HG02571 (cell line): ENCODE results near the gene AKR1E2.
"Not testable (repeated sequence)": the region's sequence is repeated elsewhere in the genome, so short reads cannot be mapped to it uniquely, and the experiment has no call there.

Experiments used
- ATAC-seq: cut with Tn5 transposase; IDR thresholded peaks from one replicate; pipeline ENCODE4 v1.9.1; 2021; ENCODE audit warnings: mild to moderate bottlenecking, moderate library complexity; ENCODE audit not compliant: unreplicated experiment

Gene AKR1E2

GRCh38 chr10:4813023-4813422 lies 13.0 kb upstream of the AKR1E2 start:
- no peak for ATAC-seq

DNA sequence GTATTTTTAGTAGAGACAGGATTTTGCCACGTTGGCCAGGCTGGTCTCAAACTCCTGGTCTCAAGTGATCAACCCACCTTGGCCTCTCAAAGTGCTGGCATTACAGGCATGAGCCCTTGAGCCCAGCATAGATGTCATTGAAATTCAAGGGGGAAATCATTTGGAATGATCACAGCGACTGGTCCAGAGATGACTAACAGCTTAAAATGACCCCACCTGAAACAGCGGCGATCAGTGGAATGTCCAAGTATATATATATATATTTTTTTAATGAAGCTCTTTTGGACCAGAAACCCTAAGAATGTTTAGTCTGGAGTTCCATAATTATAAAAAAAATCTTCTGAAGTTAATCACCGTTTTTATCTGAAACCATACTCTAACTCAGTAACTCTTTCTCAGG lies 12.5 kb upstream of the AKR1E2 start:
- ATAC-seq: no peak

DNA sequence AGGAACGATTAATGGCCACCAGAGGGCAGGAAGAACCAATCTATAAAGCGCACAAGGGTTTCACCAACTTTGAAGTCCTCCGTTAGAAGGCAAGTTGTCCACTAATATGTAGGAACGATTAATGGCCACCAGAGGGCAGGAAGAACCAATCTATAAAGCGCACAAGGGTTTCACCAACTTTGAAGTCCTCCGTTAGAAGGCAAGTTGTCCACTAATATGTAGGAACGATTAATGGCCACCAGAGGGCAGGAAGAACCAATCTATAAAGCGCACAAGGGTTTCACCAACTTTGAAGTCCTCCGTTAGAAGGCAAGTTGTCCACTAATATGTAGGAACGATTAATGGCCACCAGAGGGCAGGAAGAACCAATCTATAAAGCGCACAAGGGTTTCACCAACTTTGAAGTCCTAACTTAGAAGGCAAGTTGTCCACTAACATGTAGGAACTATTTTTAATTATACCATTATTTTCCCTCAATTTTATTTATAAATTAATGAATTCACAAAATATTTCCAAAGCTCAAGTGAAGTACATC lies 10.3 kb upstream of the AKR1E2 start:
- not testable (repeated sequence) for ATAC-seq

GRCh38 chr10:4816966-4817365 lies 9.0 kb upstream of the AKR1E2 start:
- ATAC-seq: no peak

DNA sequence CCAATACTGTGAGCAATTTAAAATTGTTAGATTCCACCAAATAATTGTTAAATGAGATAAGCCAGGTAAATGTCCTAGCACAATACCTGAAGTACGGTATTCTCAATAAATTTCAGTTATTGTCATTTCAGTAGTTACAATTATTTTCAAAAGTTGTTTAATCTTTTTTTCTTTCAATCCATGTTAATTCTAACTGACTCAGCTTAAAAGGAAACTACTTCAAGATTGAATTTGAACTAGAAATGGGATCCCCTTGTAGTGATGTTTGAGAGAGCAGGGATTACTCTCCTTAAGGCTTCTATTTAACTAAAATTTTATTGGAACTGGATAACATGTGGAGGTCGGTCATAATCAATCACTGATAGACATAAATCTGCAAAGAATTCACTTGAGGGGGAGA lies 6.9 kb upstream of the AKR1E2 start:
- no peak for ATAC-seq

DNA sequence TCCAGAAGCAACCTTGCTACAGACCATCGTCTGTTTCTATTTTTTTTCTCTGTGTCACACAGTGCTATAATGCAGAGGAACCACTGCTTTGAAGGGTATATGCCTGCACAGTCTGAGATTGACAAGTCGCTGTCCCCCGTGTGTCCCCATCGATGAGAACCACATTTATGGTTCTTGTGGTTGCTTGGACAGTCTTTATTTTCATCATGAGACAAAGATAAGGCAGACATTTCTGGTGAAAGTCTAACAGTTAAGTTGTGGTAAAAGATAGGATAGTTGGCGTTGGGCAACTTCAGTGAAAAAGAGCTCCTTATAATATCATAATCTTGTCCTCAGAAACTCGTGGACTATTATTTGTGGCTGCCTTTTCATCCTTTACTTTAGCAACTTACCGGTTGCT lies 6.3 kb upstream of the AKR1E2 start:
- ATAC-seq: no peak

- ATAC-seq: no peak
Observed at GRCh38 chr10:4820804-4821401, 5.1 kb upstream of the AKR1E2 start.

DNA sequence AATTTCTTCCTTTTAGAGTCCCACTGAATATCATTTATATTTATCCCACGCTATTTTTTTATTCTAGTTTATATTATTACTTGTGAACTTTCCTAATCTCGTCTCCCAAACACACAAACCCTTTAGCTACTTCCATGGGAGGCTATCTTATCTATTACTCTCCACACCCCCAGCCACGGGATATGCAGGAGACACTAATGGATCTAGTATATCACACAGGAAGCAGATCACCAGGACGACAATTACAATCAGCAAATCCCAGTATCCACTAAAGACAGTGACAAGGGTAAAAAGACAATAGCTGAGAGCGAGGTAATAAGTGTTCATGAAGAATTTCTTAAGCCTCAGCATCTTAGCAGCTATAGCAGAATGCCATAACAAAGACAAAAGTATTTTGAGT lies 3.8 kb upstream of the AKR1E2 start:
- ATAC-seq: no peak

DNA sequence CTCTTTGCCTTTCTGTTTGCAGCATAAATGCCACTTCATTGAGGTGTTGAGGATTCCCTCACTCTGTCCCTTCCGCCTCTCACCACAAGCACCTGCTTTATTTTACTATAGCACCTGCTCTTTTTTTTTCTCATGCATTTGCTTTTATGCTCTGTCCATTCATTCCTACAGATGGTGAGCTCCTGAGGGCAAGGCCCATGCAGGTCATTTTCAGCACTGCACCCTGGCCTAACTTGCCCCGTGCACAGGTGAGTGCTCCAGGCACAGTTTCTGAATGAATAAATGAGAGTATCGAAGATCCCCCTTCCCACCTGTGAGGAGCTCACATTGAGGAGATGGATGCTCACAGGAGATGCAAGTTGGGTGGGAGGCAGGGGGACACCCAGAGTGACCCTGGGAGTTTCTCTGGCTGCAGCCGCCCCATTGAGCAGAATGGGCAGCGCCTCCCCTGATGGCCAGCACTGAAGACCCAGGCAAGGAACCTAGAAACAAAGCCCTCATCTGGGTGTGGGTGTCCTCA lies 1.2 kb upstream of the AKR1E2 start:
- ATAC-seq: no peak

GRCh38 chr10:4825456-4825867 lies 545 bp upstream of the AKR1E2 start:
- no peak for ATAC-seq

DNA sequence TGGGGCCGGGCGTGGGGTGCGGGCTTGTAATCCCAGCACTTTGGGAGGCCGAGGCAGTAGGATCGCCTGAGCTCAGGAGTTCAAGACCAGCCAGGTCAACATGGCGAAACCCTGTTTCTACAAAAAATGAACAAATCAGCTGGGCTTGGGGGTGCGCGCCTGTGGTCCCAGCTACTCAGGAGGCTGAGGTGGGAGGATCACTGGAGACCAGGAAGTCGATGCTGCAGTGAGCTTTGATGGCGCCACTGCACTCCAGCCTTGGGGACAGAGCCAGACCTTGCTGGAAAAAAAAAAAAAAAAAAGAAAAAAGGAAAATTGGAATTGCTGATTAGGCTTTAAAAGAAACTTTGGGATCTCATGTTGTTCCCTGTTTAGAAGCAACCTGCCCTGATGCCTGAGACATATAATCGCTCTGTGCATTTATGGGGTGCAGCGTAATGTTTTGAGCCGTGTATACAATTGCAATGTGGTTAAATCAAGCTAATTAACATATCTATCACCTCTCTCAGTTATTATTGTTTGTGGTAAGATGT lies 851 bp downstream of the AKR1E2 start:
- ATAC-seq: no peak

GRCh38 chr10:4828005-4828404 lies 2.0 kb downstream of the AKR1E2 start:
- no peak for ATAC-seq

GRCh38 chr10:4830551-4830950 lies 4.5 kb downstream of the AKR1E2 start:
- ATAC-seq: no peak

GRCh38 chr10:4831091-4831490 lies 5.1 kb downstream of the AKR1E2 start:
- no peak for ATAC-seq

DNA sequence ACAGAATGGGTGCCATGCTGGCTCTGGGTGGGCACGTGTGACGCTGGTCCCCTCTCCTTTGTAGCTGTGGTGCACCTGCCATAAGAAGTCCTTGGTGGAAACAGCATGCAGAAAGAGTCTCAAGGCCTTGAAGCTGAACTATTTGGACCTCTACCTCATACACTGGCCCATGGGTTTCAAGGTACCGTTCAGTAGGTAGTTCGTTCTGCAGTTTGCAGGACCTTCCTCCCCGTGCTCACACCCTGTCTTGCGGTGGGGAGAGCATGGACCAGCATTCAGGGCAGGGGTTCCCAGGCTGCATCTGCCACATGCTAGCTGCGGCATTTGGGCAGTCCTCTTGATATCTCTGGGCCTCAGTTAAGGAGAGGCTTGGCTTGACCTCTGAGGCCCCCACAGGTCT lies 7.3 kb downstream of the AKR1E2 start:
- no peak for ATAC-seq

GRCh38 chr10:4834898-4835405 lies 8.9 kb downstream of the AKR1E2 start:
- no peak for ATAC-seq

DNA sequence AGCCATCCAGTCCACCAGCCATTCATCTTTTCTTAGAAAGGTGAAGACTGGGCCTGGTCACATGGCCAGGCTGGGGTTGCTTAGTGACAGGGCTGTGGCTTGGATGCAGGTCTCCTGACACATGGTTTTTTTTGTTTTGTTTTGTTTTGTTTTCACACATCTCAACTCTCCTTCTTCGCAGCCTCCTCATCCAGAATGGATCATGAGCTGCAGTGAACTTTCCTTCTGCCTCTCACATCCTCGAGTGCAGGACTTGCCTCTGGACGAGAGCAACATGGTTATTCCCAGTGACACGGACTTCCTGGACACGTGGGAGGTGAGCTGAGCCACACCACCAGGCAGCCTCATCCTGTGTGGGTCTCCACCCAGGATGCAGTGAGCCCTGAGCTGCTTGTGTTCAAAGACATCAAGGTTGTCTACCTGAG lies 9.5 kb downstream of the AKR1E2 start:
- no peak for ATAC-seq

DNA sequence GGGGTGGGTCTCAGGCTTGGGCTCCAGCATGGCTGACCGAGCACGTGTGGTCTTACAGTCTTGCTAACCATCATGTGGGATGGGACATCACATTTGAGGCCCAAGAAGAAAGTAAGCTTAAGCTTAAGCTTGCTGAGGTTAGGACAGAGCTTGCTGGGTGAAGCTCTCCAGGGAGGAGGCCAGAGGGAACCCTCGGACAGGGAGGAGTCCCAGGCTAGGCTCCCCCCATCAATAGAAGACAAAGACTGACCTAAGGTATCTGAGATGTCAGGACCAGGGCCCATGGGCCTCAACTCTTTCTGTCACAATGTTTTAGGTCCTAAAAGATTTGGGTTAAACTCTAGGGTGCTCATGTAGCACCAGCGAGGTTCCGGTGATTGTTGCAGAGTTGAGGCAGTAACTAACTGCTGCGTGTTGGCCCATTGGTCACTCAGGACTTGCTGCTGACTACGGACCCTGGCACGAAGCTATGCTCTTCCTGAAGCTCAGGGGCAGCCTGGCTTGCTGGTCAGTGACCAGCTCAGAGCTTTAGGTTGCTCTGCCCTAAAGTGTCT lies 10.5 kb downstream of the AKR1E2 start:
- no peak for ATAC-seq

DNA sequence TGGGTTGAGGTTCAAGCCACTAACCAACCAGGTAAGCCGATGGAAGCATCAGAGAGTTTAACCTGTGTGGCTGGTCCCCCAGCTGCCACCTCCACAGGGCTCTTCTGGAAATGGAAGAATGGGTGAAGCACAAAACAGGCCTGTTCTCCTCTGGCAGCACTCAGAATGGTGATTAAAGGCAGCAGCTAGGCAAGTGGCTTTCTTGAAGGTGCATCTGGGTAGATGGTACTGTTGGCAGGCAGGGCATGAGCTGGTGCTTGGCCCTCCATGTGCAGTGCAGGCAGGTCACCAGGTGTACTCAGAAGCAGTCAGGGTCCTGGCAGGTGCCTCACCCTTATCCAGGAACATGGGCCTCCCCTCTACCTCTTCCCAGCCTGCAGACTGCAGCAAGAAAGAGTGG lies 11.5 kb downstream of the AKR1E2 start:
- no peak for ATAC-seq

GRCh38 chr10:4838743-4839142 lies 12.7 kb downstream of the AKR1E2 start:
- no peak for ATAC-seq

DNA sequence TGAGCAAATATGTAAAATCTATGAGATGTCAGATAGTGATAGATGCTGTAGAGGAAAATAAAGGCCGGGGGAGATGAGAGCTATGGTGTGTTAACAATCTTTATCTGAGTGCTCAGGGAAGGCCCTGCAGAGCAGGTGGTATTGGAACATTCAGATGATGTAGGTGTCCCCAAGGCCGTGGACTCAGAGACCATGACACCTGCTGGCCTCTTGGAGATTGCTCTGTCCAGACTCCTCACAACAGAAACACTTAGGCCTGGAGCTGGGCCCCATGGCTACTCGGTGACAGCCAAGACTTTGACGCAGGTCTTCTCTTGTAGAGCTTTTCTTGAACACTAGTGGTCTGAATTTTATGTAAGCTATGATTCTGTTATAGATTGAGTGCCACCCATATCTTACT lies 13.3 kb downstream of the AKR1E2 start:
- ATAC-seq: no peak

DNA sequence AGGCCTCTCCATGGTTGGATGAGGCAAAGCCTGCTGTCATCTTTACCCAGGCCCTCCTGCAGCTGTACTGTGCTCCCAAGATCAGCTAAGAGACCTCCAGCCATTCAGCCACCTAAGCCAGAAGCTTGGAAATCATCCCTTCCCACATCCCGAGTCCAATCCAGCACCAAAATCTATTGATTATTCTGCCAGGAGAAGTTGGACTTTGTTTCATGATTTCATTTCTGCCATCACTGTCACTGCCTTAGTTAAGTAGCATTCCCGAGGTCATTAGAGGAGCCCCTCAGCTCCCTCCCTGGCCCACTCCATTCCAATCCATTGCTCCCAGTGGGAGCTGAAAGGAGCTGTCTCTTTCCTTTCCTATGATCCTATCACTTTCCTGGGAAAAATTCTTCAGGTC lies 14.1 kb downstream of the AKR1E2 start:
- no peak for ATAC-seq
